GM12872 (cell line): Measurements from ENCODE around the gene TP53AIP1.

Experiments
- CTCF ChIP-seq: IDR thresholded peaks from 3 replicates; pipeline ENCODE4 v1.5.1; 2011; ENCODE audit warnings: low read depth, mild to moderate bottlenecking, low read length, moderate library complexity; ENCODE audit not compliant: insufficient read depth

Gene TP53AIP1

GRCh38 chr11:128892866-128893565 lies 49.7 kb downstream of the TP53AIP1 start:
- no peak for TF ChIP-seq CTCF

GRCh38 chr11:128891913-128892398 lies 50.7 kb downstream of the TP53AIP1 start:
- TF ChIP-seq CTCF = no peak

GRCh38 chr11:128890543-128891368 lies 51.9 kb downstream of the TP53AIP1 start, which contains the start of gene KCNJ5:
Gene KCNJ5, plus strand, starts transcription at chr11:128891356. Its CDS starts 19,918 bp downstream, at chr11:128911274.
- no peak for TF ChIP-seq CTCF

- TF ChIP-seq CTCF = no peak
Measured at GRCh38 chr11:128890216-128890542, 52.5 kb downstream of the TP53AIP1 start.

- TF ChIP-seq CTCF = no peak
Measured at GRCh38 chr11:128889657-128890213, 52.9 kb downstream of the TP53AIP1 start.

- TF ChIP-seq CTCF = no peak
Measured at GRCh38 chr11:128888034-128888985, 54.4 kb downstream of the TP53AIP1 start.
